ENCODE data around the gene ZPR1. TPM values are rescaled to one million over a fixed set of nuclear protein-coding genes. Genes with fewer than 3 reads are reported as not detected.

Gene ZPR1
- total RNA-seq, 1 donor from 2014 or later: 42.3 TPM

DNA sequence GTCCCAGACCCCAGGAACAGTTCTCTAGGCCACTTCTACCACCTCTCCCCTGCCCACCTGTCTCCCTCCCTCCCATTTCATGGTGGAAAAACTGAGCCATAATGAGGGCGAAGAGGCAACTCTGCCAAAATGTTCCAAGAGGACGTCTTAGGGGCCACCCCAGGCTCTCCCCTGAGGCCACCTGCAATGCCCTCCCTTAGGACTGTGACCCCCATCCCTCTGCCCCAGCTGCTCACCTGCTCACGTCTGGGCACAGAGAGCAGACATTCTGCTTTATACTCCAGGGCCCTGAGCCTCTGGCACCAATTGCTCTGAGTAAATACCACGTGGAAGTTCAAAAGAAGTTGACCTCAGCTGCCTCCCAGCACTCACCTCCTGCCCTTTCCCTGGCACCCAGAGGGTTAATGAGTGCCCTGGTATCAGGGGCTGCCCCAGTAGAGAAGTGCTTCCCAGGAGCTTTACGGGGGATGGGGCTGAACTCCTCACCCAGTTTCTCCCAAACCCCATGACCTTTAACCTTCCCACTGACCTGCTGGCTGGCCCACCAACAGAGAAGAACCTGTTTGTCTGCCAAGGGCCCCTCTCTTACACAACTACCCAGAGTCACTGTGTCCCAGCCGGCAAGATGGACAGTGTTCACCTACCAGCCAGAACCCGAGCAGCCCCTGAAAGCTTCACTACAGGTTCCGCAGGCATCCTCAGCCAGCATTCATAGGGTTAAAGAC is 4.5 kb upstream of the ZPR1 start:
- no peak for ATAC-seq

DNA sequence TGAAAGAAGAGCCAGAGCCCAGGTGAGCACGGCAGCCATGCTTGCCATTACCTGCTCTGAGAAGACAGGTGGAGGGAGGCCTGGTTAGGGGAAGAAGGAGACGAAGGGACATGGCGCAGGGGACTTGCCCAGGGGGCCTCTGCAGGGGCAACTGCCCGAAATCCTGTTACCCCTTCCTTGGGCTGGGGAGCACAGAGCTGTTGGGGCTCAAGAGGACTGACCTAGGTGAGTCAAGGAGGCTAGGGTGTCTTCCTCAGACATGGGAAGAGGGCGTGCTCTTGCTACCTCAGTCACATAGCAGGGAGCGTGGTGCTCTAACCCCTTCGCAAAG is 4.0 kb upstream of the ZPR1 start, which contains the start of gene APOA5:
TSS of gene APOA5 (minus strand) at position 67 of the 331 bp plus-strand sequence. CDS start at position 48, 19 bp downstream.
- ATAC-seq: no peak

DNA sequence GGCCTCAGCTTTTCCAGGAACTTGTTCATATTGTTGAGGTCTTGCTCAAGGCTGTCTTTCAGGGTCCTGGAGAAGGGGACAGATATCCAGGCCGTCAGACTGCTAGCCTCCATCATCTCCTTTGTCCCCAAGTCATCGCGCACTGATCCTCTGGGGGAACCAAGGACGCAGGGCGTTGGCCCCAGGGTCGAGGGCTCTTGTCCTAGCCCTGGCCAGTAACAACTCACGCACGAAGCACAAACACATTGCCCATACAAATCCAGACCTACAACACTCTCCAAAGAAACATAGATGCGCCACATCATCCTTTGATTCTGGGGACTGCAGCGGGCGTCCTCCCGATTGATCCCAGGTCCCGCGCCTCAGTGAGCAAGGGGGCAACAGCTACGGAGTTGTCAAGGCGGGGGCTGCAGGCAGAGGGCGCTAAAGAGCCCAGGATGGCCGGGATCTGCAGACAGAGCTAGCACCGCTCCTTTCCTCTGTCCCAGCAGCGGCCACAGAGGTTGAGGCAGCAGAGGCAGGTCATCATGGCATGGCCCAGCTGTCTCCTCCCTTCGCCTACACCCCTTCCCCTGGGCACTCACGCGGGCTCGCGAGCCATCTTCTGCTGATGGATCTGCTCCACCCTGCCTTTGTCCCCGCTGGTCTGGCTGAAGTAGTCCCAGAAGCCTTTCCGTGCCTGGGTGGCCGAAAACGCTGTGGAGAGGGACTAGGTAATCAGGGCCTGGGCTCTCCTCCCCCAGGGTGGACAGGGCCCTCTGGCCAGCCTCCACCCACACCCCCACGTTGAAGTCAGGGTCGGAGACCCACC is 3.4 kb upstream of the ZPR1 start:
- peak; percentile 57 for ATAC-seq

DNA sequence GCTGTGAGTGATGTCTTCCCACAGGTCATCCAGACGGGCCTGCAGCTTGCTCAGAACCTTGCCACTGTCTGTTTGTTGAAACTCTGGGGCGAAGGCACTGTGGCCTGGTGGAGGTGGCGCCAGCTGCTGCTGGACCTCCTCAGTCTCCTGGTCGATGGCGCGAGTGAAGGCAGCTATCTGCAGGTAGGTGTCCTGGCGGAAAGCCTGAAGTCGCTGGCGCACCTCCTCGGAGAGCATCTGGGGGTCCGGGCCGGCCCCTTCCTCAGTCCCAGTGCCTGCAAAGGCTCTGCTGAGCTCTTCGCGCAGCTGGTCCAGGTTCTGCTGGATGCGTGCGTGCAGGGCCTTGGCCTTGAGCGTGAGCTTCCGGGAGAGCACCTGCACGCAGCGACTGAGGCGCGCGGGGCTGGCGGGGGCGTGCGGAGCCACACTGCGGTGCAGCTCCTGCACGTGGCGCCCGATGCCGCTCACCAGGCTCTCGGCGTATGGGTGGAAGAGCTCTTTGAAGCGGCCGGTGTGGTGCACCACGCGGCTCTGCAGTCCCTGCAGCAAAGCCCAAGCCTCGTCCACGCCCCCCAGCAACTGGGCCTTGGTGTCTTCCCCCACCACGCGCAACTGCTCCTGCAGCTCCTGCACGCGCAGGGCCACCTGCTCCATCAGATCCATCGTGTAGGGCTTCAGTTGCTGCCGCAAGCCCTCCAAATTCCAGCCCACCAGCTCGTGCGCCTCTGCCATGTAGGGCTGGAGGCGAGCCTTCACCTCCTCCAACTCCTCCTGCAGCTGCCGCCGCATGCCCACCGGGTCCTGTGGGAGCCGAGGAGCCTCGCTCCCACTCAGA is 2.6 kb upstream of the ZPR1 start:
- no peak for ATAC-seq

DNA sequence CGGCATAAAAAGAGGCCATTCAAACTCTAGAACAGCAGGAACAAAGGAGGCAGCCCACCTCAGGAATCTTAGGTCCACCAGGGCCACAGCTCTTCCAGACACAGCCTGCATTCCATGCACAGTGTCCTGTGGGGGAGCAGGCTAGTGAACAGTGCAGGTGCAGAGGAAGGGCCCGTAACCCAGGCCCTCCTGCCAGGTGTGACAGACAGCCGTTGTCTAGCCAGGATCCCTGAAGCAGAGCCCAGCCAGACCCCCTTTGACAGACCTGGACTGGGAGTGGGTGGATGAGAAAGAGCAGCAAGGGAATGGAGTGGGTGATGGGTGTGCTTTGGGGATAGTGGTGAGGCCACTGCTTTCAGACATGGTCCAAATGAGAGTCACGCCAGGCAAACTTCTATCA is 1.2 kb upstream of the ZPR1 start:
- ATAC-seq: no peak

DNA sequence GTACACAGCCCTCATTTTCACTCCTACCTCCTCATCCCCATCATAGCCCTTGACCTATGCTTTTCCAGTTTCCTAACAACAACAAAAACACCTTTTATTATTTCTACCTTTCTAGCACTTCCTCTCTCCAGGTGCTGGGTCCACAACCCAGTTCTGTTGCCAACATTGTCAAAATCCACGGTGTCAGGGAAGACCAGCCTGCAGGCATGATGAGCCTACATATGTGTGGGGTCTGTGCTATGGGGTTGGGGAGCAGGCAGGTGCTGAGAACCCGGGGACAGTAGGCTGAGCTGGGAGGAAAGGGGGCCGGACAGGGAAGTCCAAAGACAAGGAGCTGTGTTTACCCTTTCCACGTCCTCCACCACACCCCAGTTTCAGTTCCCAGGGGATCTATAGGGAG is 711 bp upstream of the ZPR1 start:
- no peak for ATAC-seq

DNA sequence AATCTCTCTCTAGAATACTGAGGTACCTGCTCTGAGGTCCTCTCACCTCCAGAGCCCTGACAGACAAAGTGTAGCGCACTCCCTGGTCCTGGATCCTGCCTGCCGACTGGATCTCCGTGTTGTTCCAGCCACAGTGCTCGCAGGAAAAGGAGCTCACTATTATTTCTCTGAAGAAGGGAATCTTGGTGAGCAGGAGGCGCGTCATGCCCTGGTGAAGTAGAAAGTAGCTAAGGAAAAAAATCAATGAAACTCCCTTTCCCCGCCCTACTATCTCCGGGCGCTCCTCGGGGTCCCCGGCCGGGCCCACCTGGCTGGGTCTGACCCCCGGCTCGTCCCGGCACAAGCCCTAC is 412 bp downstream of the ZPR1 start:
- peak; percentile 1 for ATAC-seq

DNA sequence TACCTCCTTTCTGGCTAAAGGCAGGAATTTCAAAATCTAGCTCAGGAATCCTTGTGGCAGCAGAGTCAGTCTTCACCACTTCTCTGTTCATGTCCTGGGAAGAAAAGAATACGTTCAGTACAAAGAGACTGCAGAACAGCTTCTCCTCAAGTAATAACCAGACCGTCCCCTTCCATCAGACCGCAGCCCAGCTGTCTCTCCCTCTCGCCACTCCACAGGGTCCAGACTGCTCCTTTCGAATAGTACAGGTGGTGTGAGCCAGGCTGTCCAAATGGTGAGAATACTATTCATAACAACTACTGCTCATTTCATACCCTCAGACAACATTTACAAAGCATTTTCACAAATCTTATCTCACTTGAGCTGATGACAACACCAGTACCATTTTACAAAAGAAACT is 857 bp downstream of the ZPR1 start:
- no peak for ATAC-seq

DNA sequence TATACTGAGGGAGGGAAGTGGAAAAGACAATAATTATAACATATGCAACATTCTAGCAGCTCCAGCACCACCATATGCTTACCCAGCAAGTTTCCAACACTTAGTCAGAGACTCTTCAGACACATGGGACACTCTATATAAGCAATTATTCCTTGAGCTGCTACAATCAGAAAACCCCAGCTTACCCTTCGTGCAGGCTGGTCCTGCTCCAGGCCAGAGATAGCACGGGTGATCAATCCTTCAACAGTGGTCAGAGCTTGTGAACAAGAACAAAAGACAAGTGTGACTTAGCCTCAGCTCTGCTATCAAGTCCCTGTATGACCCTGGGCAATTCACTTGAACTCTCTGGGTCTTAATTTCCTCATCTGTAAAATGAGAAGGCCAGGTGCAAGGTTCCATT is 1.5 kb downstream of the ZPR1 start:
- no peak for ATAC-seq

DNA sequence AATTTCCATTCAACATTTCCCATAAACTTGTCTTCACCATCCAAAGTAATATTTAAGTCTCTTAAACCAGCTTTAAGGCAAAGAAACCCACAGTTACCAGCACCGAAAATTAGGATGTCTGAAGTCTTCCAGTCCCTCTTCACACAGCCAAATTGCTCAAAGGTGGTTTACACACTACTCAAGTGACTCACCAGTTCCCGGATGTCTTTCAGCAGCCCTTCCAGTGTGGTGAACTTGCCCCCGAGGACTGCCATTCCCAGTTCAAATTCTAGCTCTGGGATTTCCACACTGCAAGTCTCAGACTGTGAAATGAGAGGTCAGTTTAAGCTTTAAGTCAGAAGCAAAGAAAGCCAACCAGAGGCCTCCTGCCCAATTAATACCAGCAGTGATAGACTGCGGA is 5.1 kb downstream of the ZPR1 start:
- no peak for ATAC-seq

DNA sequence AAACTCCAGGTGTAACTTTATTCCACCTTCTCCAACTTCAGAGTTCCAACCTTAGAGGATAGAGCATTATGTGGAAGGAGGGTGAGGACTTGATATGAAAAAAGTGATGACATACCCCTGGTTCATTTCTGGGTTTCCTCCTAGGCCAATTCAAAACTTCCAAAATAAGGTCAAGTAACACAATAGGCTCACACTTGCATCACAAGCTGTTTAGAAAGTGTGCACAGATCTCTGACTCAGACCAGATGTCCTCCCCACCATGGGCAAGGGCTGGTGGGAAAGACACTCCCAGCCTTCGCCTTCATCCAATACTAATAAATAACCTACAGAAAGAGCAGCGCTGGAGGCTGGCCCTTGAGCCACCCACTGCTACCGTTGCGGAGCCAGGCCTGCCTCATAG is 9.3 kb downstream of the ZPR1 start:
- no peak for ATAC-seq

DNA sequence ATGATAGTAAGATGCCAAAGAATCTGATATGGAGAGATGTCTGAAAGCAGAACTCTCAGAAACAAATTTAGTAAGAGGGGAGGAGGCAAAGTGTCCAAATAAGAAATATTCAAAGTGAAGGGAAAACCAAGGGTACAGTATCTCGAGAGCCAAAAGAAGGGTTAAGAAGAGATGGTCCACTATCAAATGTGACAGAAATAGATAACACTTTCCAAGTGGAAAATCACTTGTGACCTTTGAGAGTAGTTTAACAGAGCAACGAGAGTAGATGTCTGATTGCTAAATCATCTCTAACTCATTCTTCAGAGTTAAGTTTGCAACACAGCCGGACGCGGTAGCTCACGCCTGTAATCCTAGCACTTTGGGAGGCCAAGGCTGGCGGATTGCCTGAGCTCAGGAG is 10.8 kb downstream of the ZPR1 start:
- ATAC-seq: no peak

DNA sequence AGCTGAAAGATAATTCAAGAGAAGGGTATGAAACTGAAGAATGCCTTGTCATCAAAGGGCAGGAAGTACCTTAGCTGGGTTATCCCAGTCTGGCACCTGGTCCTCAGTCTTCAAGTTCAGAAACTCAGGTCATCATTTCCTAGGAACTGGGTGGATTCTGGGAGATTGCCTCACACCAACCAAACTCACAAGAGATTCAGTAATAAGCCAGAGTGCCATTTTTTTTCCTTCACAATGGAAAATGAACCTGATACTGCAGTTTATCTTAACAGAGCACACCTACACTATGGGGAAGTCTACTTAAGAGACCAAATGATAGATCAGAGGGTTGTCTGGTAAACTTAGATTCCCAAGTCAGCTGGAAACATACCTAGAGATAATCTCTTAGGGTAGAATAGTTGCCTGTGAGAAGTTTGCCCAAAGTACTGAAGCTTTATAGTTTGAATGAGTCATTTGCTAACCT is 11.3 kb downstream of the ZPR1 start:
- no peak for ATAC-seq

DNA sequence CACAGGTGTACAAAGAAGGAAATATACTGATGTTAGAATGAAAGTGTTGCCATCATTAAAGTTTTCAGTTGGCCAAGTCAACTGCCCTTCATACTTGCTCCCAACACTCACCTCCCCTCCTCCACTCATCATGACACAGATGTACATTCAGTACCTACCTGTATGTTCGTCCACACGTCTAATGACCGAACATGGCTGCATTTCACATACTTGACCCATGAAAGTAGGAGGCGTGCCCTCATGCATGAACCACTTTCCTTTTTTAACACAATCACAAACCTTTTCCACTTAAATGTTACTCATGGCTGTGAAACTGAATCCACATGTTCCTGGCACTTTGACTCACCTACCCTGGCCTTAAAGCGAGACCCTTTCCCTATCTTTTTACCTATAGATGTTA is 11.8 kb downstream of the ZPR1 start:
- no peak for ATAC-seq

DNA sequence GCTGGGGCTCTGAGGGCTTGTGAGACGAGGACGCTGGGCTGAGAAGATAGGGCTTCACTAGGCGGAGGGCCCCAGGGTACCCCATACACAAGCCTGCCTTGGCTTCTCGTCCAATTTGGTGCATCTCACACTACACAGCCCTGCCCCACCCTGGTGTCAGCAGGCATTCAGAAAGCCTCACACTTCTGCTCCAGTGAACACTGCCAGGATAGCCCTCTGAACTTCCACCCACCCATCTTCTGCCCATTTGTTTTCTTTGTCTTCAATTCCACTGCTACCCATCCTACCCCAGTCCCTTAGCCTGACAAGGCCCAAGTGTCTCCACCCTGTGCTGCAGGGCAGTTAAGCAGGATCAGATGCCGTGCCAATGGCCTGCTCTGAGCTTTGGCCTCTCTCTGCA is 13.2 kb downstream of the ZPR1 start:
- no peak for ATAC-seq

DNA sequence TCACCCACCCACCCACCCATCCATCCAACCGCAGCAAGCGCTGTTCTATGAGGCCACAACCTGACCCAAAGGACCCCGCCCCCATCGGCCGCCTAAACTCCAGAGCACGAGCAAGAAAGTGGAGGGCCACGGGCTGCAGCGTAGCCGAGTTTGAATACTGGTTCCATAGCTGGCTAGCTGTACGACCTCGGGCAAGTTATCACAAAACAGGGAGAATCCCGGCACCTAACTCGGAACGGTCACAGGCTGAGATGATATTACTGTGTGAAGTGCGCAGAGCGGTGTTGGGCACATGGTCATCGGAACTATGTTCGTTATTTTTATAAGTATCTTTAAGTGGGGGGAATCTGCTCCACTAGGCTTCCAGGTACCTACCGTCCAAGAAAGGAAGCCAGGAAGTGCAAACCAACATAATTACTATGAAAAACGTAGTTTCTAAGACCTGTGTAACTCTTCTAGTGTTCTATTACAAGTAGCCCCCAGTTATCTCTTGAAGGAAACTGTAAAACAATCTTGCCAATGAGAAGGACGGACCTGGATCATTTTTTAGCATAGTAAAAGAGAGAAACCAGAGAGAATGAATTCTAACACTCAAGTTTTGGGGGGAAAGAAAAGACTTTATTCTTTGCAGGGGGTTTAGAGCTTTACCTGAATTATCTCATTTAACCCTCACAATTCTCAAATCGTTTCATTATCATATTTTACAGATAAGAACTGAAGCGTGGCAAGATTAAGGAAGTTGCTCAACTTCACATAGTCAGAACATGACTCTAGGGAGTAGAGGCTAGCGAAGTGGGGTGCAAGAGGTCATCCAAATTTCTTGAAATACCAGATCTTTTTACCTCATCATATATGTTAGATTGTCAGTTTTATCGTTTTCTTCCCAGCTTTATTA is 14.4 kb downstream of the ZPR1 start:
- peak; percentile 23 for ATAC-seq

DNA sequence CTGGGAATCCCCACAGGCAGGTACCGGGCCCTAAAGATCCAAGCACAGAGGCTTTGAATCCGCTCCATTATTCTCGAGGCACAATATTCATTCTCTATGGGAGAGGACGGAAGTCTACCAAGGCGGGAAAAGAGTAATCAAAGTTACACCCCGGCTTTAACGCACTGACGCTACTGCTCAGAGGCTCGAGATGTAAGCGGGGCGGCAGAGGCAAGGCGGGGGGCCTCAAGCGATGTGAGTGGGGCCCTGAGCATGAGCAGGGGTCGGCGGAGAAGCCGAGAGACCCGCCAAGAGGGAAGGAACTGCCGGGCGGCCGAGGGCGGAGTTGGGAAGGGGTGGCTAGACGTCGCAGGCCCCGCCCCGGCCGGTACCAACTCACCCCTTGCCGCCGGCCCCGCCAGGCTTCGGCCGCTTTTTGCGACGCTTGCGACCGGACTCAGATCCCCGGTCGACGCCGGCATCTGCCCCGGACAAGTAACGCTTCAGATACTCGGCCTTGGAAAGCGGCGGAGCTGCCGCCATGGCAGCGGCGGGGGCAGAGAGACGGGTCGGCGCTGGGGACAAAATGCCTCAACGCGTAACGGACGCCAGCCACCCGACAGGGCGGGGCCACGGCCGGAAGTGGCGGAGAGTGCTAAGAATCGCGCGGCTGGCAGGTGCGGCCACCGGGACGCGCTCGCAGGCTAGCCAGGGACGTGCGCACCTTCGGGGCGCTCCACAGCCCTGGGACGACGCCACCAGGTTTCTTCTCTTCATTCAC is 15.2 kb downstream of the ZPR1 start, which contains the start of gene BUD13:
TSS of gene BUD13 (minus strand) at position 545 of the 760 bp plus-strand sequence. CDS start at position 522, 23 bp downstream.
- ATAC-seq: peak; percentile 94

DNA sequence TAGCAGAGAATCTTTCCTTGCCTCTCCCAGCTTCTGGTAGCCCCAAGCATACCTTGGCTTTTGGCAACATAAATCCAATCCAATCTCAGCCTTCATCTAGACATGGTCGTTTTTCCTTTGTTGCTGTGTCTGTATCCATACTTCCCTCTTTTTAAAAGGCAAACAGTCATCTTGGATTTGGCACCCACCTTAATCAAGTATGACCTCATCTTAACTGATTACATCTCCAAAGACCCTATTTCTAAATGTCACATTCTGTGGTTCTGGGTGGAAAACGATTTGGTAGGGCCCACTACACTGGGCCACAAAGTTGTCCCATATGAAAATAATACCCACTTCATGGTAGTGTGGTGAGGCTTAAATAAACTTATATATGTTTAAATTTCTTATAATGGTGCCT is 15.9 kb downstream of the ZPR1 start:
- ATAC-seq: no peak

DNA sequence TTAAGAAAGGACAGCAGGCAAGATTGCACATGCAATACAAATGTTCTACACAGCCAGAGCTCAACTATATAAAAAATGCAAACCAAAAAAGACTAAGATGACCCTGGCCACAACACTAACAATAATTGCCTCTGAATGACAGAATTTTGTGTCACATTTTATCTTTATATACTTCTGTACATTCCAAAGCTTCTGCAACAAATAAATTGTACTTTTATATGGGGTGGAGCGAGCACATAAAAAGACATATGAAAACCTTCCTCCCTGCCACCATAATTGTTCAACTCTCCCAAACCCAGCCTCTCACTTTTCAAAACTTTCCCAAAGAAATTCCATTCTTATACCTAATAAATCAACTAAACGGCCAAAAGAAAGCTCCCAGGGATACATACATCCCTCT is 25.7 kb downstream of the ZPR1 start:
- no peak for ATAC-seq

DNA sequence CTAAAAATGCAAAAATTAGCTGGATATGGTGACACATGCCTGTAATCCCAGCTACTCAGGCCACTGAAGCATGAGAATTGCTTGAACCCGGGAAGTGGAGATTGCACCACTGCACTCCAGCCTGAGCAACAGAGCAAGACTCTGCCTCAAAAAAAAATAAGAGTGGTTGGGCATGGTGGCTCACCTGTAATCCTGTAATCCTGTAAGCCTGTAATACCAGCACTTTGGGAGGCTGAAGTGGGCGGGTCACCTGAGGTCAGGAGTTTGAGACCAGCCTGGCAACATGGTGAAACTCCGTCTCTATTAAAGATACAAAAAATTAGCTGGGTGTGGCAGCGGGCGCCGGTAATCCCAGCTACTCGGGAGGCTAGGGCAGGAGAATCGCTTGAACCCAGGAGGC is 31.8 kb downstream of the ZPR1 start:
- ATAC-seq: peak; percentile 61

DNA sequence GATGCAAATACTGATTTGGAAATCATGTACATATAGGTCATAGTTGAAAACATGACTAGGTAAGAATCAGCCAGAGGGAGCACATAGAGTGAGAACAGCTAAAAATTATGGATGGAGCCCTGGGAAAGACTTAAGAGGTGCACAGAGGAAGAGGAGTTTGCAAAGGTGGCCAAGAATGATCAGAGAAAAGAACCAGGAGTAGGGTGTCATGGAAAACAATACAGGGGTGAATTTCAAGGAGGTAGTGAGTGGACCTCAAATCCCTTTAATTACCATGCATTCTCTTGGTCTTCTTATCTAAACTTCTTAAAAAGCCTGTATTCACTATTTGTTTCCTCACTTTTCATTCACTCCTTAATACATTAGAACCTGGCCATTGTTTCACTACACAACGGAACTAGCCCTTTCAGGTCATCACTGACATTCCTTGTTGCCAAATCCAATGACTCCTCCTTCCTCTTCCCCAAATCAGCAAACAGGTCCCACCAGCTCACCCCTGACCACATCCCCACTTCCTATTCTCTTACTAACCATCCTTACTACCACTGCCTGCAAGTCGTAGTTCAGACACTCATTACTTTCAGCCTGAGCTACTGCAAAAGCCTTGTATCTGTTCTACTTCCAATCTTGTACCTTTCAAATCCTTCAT is 37.6 kb downstream of the ZPR1 start:
- no peak for ATAC-seq
